PC-9 (cell line): Measurements from ENCODE around the gene SYNJ2.

Experiments
- CTCF ChIP-seq: fragments of 200-600 bp; sonication (generic); conservative IDR thresholded peaks from 2 replicates; pipeline ENCODE4 v1.6.1; 2017; ENCODE audit warnings: mixed run types, antibody characterized with exemption, mild to moderate bottlenecking, moderate library complexity
- EZH2 ChIP-seq: fragments of 200-600 bp; sonication (generic); IDR thresholded peaks from 2 replicates; pipeline ENCODE4 v1.8.0; 2017; ENCODE audit warnings: antibody characterized with exemption, low read depth

DNA sequence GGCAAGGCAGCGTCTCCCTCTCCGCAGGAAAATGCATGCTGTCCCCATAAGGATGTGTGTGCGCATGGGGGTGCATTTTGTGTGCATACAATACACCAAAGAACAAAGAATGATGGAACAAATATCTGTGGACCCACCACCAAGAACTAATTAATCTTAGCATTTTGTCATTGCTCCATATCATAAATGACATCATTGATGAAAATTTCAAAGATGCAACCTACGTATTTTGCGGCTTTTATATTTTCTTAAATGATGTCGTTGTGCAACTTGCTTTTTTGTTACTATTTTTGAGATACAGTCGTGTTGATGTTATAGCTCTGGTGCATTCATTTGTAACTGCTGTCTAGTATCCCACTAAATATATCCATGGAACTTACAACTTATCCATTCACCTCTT lies 96.7 kb downstream of the SYNJ2 start:
- no peak for TF ChIP-seq CTCF
- no peak for TF ChIP-seq EZH2
